ENCODE results near the gene TPPP3.
A peak's percentile ranks its signal among the peaks of the same experiment; 100 is the strongest.

TPPP3 gene

DNA sequence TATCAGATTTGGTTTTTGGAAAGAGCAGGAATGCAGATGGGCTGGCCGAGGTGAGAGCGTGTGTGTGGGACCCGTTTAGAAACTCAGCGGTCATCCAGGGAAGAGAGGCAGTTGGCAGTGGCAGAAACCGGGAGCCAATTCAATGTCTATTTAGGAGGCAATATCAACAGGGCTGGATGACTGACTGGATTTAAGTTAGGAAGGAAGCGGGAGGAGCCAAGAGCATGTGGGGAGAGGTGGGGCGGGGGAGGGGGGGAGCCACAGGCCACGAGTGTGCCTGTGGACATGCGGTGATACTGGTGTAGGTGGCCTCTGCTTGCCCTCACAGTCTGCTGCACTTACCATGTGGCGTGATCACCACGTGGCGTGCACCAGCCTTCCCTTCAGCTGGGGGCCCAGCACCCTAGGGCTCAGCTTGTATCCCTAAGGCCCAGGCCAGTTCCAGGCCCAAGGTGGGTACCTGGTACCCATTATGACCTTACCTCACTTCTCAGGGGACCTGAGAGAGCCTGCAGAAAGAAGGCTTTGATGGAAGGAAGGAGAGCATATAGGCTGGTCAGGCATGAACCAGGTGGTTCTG is 10.8 kb upstream of the TPPP3 start:
- DNase-seq, result no peak

- DNase-seq, result no peak
Observed at GRCh38 chr16:67400901-67401300, 7.6 kb upstream of the TPPP3 start.

GRCh38 chr16:67399749-67400704 is 6.7 kb upstream of the TPPP3 start:
- DNase-seq, result no peak

- DNase-seq, result peak; percentile 65
Observed at GRCh38 chr16:67399218-67399733, 6.0 kb upstream of the TPPP3 start.

- DNase-seq, result no peak
Observed at GRCh38 chr16:67398546-67399217, 5.4 kb upstream of the TPPP3 start.

- no peak for DNase-seq
Observed at GRCh38 chr16:67397812-67398545, 4.7 kb upstream of the TPPP3 start.

DNA sequence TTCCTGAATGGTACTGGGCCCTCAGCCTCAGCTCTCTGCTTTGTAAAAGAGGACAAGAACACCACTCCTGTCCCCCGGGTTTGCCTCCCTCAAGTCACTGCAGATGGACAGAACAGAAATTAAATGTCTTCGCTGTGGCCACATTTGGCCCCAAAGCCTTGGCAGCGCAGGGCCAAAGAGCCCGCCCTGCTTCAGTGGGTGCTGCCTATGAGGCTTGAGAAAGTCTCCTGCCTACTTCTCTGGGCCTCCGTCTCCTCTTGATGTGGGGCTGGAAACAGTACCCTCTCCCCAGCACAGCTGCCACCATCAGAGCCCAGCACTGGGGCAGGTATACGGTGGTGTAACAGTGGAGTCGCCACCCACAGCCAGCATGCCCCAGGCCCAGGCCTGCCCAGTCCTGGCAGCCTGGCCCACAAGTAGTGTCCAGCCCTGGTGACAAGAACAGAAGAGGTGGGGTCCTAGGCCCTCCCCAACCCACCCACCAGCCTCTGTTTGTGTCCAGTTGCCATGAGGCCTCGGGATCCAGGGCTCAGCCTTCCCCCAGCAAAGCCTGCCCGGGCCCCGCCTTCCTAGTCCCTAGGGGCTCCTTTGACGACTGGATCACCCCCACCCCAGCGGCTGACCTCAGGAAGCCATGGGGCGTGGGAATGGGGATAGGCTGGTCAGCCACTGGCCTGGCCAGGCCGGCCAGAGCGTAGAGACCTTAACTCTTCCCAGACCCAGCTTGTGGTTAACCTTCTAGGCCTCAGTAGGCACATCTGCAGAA is 3.9 kb upstream of the TPPP3 start:
- no peak for DNase-seq

DNA sequence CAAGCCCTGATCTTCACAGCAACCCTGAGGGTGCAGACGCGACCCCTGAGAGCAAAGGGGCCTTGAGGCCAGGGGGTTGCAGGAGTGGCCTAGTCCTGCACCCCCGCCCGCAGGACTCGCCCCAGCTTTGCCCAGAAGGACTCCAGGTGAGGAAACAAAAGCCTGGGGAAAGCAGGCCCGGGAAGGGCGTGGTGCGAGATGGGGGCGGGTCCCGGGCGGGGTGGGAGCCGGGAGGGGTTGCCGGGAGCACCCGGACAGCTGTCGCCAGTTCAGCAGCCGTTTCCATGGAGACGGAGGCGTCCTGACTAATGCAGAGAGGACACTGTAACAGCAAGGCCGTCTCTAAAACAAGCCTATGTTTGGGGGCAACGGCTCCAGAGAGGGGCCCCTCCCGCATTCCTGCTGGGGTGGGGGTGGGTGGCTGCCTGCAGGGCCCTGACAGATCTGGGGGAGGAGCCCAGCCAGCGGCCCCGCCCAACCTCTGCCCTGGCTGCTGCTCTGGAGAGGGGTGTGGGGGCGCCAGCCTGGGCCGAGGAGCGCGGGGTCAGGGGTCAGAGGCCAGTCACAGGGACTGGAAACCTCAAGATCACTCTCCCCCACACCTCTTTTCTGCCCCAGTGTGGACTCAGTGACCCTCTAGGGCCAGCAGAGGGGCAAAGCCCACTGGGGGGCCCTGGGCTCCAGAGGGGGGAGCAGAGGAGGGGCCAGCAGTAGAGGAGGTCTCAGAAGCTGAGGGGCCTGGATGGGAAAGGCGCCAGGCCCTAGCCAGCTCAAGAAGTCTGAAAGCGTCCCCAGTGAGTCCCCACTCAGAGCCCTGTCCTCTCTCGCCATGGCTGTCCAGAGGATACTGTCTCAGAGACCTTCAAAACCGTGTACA is 3.1 kb upstream of the TPPP3 start:
- DNase-seq, result no peak

DNA sequence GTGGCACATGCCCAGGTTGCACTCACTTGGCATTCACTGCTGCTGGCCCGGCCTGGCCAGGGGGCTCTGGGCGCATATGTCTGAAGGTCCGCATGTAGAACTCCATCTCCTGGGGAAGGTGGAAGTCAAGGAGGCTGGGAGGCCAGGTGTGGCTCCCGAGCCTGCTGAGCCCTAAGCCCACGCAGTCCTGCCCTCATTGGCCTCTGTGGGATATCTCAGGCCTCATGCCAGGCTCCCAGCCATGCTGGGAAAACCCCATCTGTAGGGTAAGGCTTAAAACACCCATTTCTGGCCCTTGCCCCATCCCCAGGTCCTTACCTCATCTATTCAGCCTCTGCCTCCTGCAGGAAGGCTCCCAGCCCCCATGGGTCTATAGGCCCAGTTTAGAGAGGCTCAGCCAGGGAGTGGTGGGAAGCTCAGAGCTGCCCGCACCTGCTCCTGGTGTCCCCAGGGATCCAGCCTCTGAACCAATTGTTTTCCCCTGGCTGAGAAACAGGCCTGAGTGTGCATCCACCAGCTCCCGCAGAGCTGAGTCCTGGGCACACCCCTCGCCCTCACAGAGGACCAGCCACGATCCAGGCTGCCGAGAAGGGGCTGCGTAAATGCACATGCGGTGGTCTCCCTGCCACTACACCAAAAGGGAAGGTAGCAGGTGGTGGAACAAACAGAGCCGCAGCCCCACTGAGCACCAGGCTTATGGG is 2.3 kb upstream of the TPPP3 start:
- DNase-seq, result no peak

- no peak for DNase-seq
Observed at GRCh38 chr16:67395105-67395457, 1.8 kb upstream of the TPPP3 start.

GRCh38 chr16:67394155-67395104 is 1.1 kb upstream of the TPPP3 start:
- DNase-seq, result no peak

GRCh38 chr16:67393788-67394154 is 473 bp upstream of the TPPP3 start:
- no peak for DNase-seq

GRCh38 chr16:67392301-67393059 is 818 bp downstream of the TPPP3 start:
- DNase-seq, result no peak

DNA sequence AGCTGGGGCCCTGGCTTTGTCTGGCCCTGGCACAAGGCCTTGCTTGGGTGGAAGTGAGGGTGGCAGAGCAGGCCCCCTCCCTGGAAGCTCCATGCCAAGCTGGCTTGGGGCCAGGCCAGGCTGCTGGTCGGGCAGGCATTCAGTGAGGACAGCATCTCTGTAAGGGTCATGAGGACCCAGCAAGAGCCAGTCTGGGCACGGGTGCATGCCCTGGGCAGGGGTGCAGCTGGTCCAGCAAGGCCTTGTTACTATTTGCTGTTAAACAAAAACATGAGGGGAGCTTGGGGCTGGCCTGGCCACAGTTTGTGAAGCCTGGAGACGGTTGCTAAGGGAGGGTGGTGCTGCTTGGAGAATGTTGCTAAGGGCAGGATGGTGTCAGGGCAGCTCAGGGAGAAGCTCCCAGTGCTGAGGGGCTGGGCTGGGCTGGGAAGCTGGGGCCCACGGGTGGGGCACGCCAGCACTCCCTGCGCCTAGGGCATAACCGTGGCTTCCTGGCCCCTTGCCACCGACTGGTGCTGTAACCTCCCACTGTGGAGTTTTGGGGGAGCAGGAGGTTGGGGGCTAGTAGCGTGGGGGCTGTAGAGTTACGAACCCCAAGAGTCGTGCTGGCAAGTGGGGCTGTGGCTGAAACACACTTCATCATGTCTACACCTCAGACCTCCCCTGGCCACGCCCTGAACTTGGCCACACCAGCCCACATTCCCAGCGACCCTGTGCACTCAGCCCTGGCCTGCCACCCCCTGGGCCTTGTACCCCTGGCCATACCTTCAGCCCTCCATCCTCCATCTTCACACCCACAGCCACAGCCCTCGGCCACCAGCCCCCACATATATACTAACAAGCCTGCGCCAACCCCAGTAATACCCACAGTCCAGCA is 1.6 kb downstream of the TPPP3 start:
- no peak for DNase-seq

DNA sequence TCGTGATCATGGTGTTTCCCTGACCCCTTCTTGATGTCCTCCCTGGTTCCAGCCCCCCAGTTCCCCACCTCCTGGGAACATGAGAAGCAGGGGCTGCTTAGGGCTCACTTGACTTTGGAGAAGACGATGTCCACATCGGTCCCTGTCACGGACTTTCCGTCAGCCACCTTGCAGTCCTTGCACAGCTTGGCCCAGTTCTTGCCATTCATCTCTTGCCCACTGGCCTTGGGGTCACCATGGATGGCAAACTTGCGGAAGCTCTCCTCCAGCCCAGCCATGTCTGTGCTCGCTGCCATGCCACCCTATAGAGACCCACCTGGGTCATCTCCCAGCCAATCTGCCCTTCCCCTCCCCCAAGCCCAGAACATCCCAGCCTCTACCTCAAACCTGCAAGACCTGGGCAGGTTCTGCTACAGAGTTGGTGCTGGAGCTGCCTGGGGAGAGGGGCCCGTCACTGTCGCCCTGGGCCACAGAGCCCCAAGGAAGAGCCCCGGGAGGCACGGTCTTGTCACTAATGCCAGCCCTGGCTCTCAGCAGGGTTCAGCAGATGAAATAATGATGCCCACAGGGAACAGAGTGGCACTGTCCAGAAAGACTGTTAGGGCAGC is 2.4 kb downstream of the TPPP3 start:
- DNase-seq, result no peak

- DNase-seq, result no peak
Observed at GRCh38 chr16:67389911-67390815, 3.1 kb downstream of the TPPP3 start.
